Bronchial epithelial cell (primary cell): ENCODE data around the gene SLC6A12. TPM values are rescaled to one million over a fixed set of nuclear protein-coding genes. Genes with fewer than 3 reads are reported as not detected.

ENCODE experiments used
- DNase-seq: peaks from one replicate; pipeline ENCODE4 v3.0.0-alpha.2; 2010; ENCODE audit warnings: low read depth
- FAIRE-seq: peaks from 2 replicates; lab custom pipeline; 2011; peaks lifted over from hg19 to GRCh38; lab: Jason Lieb, UNC
- H3K27me3 ChIP-seq: 2 replicates; pipeline ENCODE4 v1.5.1; 2011; ENCODE audit warnings: low read length; ENCODE audit not compliant: control insufficient read depth, insufficient read depth
- H3K36me3 ChIP-seq: 2 replicates; pipeline ENCODE4 v1.5.1; 2011; ENCODE audit warnings: low read length; ENCODE audit not compliant: control insufficient read depth, insufficient read depth
- H3K4me3 ChIP-seq: 2 replicates; pipeline ENCODE4 v1.5.1; 2011; ENCODE audit warnings: mild to moderate bottlenecking, low read depth, low read length, control low read depth
- CTCF ChIP-seq: IDR thresholded peaks from 2 replicates; pipeline ENCODE4 v1.5.1; 2011; ENCODE audit warnings: mild to moderate bottlenecking, moderate library complexity, low read length, control low read depth, inconsistent platforms; ENCODE audit not compliant: insufficient read depth, severe bottlenecking
- total RNA-seq: library from RNA; depleted of rRNA; stranded (reverse); fragments of >200 nt; gene quantifications from 2 replicates; pipeline ENCODE4 v1.2.1, GENCODE V29; 2014

SLC6A12 gene
- total RNA-seq, 1 donor from 2014 or later: not detected

GRCh38 chr12:169528-170370, 44.2 kb downstream of the SLC6A12 start:
- DNase-seq: no peak
- no peak for TF ChIP-seq CTCF
- no peak for FAIRE-seq
- no peaks in the 10 kb centered on the region for H3K36me3 ChIP-seq
- H3K4me3 ChIP-seq: no peak overlapping the region
- peaks cover 6% of the 10 kb centered on the region for H3K27me3 ChIP-seq

- Histone ChIP-seq H3K27me3 (peaks cover 6% of the 10 kb centered on the region), H3K4me3 (no peak overlapping the region), H3K36me3 (no peaks in the 10 kb centered on the region)
- TF ChIP-seq CTCF: no peak
- FAIRE-seq: no peak
- no peak for DNase-seq
Observed at GRCh38 chr12:168763-169525, 45.0 kb downstream of the SLC6A12 start.

- FAIRE-seq (no peak), DNase-seq (no peak)
- H3K36me3 ChIP-seq: no peaks in the 10 kb centered on the region
- H3K4me3 ChIP-seq: no peak overlapping the region
- no peak for TF ChIP-seq CTCF
- H3K27me3 ChIP-seq: peaks cover 6% of the 10 kb centered on the region
Observed at GRCh38 chr12:167959-168600, 45.9 kb downstream of the SLC6A12 start.

- no peak for DNase-seq
- H3K27me3 ChIP-seq: peaks cover 6% of the 10 kb centered on the region
- no peaks in the 10 kb centered on the region for H3K36me3 ChIP-seq
- no peak for TF ChIP-seq CTCF
- FAIRE-seq: no peak
- H3K4me3 ChIP-seq: no peak overlapping the region
Observed at GRCh38 chr12:166425-167075, 47.4 kb downstream of the SLC6A12 start.

- Histone ChIP-seq H3K27me3 (peaks cover 6% of the 10 kb centered on the region), H3K4me3 (no peak overlapping the region), H3K36me3 (no peaks in the 10 kb centered on the region)
- no peak for TF ChIP-seq CTCF
- DNase-seq: no peak
- FAIRE-seq: no peak
Observed at GRCh38 chr12:165862-166368, 48.0 kb downstream of the SLC6A12 start.
